Spleen (tissue), 7 donors: ENCODE measurements around the gene MN1.

Experiments
- POLR2A ChIP-seq, 3 donors: fragments of 450-650 bp; IDR thresholded peaks; one replicate each; pipeline ENCODE4 v1.5.1; 2017; ENCODE audit warnings: antibody characterized with exemption in 3 of 3, mild to moderate bottlenecking in 1 of 3
- POLR2AphosphoS5 ChIP-seq, 3 donors: sonication (generic); formaldehyde crosslinking; IDR thresholded peaks; one replicate each; pipeline ENCODE4 v1.5.1; 2017; ENCODE audit warnings: antibody characterized with exemption in 3 of 3
- TF ChIP-seq, protein P1 (sequence below), 11 experiments: fragments of 200-600 bp in 7 of 11; fragments of 450-650 bp in 4 of 11; sonication (generic) in 4 of 11; IDR thresholded peaks in 8 of 11; conservative IDR thresholded peaks in 3 of 11; 1 replicate in 7 of 11; 2 replicates in 4 of 11; pipeline versions ENCODE4 v1.4.0 to v1.8.0; 2016 to 2021; ENCODE audit warnings: antibody characterized with exemption in 11 of 11, inconsistent platforms in 4 of 11, mild to moderate bottlenecking in 1 of 11
- donor health status: DM: no; HTN: no; CAD: no; lungs with moderate emphysema.
- donor health status: DM: no; HTN: no; CAD: no.
- donor health status: DM: no; HTN: no; CAD: no.

- TF ChIP-seq, protein P1, sequence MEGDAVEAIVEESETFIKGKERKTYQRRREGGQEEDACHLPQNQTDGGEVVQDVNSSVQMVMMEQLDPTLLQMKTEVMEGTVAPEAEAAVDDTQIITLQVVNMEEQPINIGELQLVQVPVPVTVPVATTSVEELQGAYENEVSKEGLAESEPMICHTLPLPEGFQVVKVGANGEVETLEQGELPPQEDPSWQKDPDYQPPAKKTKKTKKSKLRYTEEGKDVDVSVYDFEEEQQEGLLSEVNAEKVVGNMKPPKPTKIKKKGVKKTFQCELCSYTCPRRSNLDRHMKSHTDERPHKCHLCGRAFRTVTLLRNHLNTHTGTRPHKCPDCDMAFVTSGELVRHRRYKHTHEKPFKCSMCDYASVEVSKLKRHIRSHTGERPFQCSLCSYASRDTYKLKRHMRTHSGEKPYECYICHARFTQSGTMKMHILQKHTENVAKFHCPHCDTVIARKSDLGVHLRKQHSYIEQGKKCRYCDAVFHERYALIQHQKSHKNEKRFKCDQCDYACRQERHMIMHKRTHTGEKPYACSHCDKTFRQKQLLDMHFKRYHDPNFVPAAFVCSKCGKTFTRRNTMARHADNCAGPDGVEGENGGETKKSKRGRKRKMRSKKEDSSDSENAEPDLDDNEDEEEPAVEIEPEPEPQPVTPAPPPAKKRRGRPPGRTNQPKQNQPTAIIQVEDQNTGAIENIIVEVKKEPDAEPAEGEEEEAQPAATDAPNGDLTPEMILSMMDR (IDR thresholded peaks at IDR 0.05 in 8 of 11, conservative IDR thresholded peaks at IDR 0.05 in 3 of 11): no peak
- TF ChIP-seq POLR2A (IDR thresholded peaks at IDR 0.05) (no peak), POLR2AphosphoS5 (IDR thresholded peaks at IDR 0.05) (no peak)
Measured at GRCh38 chr22:27711756-27712155, 89.8 kb downstream of the MN1 start.
